ENCODE measurements around the gene C2orf78.

Gene C2orf78

DNA sequence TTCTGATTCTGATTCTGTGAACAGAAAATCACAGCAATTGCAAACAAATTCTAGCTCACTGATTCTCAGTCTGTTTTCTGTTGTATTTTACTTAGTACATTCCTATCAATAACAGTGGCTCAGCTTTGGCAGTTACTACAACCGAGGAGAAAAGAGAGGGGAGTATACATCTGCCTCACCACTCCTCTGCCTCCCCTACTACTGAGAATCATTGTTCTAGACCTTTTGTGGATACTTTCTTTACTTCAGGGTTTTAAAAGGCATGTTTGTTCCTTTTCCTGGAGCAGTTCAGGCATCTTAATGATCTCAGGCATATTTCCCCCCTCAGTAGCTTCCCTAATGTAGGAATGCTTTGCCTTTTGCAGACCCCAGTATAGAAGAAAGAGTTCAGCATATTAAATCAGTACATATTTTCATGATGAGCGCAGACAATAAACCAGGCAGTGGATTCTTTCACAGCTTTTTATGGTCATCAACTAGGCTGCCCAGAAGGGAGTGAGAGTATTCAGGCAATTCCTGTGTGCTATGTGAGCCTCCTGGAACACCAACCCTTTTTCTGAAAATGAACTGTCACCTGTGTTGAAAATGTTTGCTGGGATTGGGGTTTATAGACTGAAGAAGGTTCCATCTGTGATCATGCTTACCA, 55.0 kb downstream of the C2orf78 start:
- no peak for DNase-seq

DNA sequence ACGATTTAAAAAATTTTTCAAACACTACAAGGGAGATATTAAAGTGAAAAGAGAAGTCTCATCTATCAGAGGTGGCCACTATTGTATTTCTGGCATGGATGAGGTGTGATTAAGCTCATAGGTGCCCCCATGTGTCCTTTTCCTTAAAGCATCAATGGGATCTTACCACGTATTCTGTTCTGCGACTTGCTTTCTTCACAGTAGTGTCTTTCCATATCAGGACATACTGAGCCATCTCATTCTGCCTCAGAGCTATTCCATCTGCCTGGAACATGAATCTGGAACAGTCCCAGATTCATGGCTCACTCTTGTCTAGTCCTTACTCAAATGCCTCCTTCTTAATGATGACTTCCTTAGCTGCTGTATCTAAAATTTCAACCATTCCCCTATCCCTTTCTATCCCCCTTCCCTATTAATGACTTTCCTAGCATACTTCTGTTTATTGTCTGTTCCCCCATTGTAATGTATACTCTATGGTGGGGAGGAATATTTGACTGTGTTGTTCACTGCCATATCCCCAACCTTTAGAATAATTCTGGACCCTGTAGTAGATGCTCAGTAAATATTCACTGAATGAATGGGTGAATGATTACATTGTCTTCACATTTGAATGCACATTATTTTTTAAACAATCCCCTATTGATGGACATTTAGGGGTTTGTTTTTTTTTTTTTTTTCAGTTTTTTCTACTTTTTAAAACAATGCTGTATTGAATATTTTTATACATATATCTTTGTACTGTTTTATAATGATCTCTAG, 55.8 kb downstream of the C2orf78 start:
- no peak for DNase-seq

DNA sequence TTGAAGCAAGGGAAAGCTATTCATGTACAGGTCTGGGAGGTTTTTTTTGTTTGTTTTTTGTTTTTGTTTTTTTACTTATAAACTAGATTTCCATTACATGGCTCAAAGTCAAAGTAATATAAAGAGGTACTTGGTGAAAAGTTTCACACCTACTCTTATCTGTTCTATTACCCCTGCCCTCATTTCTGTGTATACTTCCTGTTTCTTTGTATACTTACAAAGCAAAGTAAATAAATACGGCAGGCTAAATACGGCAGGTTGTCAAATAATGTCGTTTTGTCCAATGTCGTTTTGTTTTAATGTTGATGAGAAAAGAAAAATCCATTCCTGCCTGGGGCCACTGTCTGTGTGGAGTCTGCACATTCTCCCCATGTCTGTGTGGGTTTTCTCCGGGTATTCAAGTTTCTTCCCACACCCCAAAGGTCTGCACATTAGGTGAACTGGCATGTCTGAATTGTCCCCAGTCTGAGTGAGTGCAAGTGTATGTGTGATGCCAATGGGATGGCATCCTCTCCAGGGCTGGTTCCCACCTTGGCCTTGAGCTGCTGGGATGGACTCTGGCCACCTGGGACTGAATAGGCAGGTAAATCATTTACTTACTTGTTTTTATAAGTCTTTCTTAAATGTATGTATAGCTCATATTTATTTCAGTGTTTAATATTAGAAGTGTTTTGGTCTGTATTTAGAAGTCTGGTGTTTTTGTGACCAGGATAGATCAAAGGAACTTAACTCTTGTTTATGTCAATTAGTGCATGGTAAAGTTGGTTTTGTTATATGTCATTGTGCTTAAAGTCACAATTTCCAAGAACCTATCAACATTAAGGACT, 58.1 kb downstream of the C2orf78 start:
- DNase-seq = no peak

DNA sequence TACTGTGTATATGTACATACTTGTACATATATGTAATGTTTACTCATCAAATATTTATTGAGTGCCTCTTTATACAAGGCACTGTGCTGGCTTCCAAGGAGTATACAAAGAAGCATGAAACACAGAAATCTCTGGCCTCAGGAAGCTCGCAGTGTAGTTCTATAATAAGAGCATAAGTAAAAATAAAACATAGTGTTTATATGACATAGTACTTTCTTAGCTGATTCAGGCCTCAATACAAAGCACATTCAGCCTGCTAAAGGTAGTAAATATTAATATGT, 58.7 kb downstream of the C2orf78 start:
- DNase-seq = no peak

DNA sequence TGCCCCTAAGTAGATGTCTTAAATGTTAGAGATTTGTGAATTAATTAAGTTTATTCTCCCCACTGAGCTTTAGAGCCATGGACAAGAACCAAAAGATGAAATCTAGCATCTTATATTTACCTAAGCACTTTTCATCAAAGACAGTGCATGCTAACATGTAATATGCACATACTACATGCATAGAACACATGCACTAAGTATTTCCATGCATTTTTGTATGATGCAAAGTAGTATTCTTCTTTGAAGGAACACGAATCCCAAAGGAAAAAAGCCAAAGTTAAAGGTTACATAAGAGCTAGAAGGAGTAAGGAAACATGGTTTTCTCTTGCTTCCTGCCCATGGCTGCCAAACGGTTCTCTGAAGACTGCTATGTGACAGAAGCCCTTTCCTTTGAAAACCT, 60.1 kb downstream of the C2orf78 start:
- no peak for DNase-seq

DNA sequence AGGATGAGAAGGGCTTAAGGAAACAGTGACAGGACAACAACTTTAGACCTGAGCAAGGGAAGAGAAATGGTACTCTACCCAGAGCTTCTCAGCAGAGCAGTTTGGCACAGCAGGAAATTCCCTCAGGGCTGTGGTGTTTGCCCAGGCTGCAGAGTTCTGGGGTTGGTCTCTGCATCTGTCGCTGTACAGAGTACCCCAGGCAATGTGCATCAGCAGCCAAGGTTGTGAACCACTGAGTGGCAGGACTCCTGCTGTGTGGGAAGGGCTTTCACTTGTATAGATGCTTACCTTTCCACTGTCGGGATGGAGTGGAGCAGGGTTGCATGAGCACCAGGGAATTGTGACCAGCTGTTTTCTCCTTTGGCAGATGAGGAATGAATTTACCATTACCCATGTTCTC, 66.0 kb downstream of the C2orf78 start:
- DNase-seq = peak; percentile 24

DNA sequence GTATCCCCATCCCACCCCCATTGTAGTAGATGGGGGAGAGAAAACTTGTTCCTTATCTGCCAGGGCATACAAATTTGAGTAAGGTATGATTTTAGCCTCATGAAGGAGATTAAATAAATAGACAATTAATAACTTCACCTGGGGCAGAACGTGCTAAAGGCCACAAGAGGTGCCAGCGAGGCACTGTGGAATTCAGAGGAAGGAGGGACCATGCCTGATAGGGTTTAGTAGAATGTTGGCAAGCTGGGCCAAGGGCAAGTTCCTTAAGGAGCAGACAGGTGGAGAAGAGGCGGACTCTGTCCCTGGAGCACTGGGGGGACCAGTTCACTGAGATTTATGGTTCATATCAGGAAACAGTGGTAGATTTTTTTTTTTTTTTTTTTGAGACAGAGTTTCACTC, 67.3 kb downstream of the C2orf78 start:
- no peak for DNase-seq

DNA sequence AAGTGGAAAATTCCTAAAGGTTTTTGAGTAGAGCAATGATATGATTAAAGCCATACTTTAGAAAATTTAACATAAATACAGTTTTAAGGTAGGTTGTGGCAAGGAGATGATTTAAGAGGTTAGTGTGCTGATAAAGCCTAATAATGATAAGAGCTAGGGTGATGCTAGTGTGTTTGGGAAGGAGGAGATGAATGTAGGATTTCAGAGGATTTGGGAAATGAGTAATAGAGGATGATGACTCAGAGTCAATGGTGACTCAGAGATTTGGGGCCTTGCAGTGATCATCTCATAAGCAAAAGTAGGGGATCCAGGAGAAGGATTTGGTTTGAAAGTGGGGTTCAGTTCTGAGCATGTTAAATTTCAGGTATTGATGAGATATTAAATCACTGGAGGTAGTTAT, 68.0 kb downstream of the C2orf78 start:
- DNase-seq = no peak

DNA sequence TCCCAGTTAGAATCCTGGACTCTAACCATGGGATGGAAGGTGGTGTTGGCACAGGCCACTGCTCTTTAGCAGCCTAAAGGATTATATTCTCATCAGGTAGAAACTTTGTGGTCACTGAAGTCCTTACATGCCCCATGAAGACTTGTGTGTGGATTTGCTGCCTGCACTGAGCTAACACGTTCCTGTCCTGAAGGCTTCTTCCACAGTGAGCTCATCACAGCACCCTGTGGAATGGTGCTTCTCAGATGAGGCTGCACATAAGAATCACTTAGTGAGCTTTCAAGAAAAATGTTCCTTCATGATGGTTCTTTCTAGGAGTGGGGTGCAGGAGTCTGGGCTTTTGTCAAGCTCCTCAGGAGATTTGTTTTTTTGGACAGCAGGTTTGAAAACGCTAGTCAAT, 71.5 kb downstream of the C2orf78 start:
- no peak for DNase-seq

DNA sequence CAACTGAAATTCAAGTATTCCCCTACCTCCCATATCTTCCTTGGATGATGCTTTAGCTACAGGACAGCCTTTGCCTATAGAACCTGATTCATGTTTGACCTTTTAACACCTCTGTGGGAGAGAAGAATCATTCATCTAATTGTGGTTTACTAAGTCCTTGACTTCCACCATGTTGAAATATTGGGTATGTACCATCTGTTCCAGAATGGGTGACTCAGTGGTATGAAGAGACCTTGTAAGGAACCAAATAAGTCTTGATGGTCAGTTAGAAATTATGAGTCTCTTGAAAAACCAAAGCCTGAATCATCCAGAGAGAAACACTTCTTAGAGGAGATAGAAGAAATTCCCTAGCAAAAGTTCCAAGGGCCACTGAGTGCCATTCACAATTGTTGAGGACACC, 72.2 kb downstream of the C2orf78 start:
- no peak for DNase-seq

DNA sequence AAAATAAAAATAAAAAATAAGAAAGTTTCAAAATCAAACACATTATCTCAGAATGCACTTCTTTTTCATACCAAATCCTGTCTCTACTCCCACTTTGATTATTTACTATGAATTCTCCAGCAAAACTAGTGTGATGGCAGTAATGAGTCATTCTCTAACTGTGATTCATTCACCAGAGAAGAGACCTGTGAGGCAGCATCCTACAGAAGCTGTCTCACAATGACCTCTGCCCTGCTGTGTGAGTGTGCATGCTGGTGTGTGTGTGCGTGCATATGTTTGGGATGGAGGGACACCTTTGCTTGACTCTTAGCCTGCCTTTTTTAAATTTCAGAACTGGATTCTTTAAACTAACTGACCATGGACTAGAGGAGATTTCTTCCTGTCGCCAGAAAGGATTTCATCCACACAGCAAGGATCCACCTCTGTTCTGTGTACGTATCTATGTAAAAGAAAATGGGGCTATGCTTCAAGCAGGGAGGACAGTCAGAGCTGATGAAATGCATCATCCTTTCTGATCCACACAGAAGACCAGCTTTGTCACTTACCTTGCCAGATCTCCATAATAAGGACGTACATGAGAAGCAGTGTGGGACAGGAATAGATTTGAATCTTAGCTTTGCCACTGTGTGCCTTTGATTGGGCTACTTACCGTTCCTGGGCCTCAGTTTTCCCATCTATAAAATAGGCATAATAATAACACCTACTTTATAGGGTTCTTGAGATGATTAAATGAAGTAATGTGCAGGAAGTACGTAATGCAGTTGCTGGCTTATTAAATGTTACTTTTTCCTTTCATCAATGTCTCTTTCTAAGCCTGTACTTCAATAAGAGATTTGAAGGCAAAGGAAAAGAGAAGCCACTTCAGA, 76.0 kb downstream of the C2orf78 start:
- no peak for DNase-seq

DNA sequence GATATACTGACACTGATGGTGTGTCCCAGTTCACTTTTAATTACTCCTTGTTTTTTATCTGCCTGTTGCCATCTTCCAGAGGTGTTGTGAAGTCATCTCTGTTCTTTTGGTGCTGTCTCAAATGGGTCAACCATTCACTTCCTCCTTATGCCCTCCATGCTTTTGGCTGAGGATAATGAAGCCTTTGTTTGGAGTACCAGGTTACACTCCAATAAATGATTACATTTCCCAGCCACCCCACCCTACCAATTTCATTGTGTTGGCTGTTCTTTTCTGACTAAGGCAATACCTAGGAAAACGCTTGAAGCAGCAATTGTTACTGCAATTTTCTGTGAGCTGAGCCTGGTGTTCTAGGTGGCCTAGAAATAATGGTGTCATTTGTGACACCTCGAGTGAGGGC, 79.0 kb downstream of the C2orf78 start:
- peak; percentile 34 for DNase-seq

Data from DMS153 (cell line).